GM18505 (cell line): Measurements from ENCODE around the gene MRPS18C.
"Not testable (repeated sequence)": the region's sequence is repeated elsewhere in the genome, so short reads cannot be mapped to it uniquely, and the experiment has no call there.

Experiments used
- ATAC-seq: cut with Tn5 transposase; IDR thresholded peaks from one replicate; pipeline ENCODE4 v1.9.1; 2021; ENCODE audit not compliant: unreplicated experiment
- POLR2A ChIP-seq: IDR thresholded peaks from 4 replicates; pipeline ENCODE4 v1.6.1; 2011; ENCODE audit warnings: borderline replicate concordance; ENCODE audit not compliant: insufficient read depth, insufficient read length; ENCODE audit errors: extremely low read depth

MRPS18C gene

DNA sequence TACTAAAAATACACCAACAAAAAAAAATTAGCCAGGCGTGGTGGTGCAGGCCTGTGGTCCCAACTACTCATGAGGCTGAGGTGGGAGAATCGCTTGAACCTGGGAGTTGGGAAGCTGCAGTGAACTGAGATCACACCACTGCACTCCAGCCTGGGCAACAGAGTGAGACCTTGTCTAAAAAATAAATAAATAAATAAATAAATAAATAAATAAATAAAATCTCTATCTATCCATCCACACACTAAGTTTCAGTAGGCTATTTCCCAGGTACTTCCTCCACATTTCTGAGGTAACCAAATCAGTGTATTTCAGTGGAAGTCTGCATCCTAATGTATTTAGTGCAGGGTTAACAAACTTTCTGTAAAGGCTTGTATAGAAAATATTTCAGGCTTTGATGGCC is 18.1 kb downstream of the MRPS18C start:
- no peak for ATAC-seq
- TF ChIP-seq POLR2A, result no peak

DNA sequence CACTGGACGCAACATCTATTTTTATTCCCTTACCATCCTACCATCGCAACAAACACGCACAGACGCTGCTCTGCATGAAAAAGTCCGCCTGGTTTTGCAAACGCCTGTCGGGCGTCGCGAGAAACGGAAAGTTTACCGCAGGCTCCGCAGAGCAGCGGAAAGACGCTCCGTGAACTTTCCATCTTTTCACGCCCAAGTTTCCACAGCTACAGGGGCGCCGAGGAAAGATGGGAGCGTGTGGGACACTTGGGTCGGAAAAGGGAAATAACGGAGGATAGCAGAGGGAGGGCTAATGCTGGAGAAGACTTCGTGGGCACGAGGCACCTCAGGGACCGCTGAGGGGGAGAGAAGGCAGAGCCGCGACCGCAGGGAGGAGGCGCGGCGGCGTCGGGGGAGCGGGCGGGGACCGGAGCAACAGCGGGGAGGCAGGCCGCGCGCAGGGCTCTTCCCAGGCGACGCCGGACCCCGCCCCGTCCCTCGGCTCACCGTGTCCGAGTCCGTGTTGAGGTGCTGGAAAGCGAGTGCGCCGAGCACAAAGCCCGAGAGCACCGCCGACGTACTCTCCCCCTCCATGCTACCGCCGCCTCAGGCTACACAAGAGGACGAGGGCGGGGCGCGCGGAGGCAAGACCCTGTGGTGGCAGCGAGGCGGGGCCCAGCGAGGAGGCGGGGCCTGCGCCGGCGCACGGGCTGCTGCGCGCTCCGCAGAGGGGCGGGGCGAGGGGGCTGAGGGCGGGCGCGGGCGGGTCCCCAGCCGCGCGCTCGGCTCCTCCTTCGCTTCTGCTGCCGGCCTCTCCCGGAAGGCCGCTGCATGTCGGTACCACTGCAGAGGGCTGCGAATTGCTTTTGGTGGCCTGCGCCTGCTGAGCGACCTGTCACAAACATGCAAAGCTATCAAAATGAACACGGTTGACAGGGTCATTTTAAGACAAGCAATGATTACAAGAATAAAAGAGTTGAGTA is 28.9 kb downstream of the MRPS18C start, which contains the start of gene ABRAXAS1:
ABRAXAS1 (minus strand) TSS at position 601 of the 962 bp plus-strand sequence; CDS start at position 573, 28 bp downstream.
- ATAC-seq, result peak; percentile 97
- peak; percentile 95 for TF ChIP-seq POLR2A

DNA sequence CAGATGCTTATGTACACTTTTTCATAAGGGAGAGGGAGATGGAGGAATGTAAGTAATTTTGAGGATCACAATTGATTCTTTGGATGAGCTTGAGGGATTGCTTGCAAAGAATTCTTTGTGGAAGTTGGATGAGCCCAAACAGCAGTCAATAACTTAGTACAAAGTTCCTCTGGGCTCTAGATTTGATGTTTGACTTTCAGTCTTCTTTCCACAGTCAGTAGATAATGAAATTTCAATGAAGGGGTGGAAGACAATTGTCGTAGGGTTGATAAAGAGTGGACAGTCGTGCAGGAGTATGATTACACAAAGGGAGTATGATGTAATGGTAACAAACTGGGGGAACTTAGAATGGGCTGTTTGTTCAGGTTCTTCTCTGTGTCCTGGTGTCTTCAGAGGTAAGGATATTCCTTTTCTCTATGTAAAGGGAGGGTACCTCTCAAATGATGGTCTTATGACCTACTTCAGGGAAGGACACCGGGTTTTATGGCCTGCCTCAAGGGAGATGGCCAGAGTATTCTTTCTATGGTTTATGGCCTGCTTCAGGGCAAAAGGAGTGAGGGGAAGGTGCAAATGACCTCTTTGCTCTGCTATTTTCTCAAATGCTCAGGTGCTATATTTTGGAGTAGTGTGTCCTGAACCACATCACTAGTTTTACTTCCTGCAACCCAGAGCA is 30.7 kb downstream of the MRPS18C start:
- ATAC-seq, result no peak
- TF ChIP-seq POLR2A, result no peak

DNA sequence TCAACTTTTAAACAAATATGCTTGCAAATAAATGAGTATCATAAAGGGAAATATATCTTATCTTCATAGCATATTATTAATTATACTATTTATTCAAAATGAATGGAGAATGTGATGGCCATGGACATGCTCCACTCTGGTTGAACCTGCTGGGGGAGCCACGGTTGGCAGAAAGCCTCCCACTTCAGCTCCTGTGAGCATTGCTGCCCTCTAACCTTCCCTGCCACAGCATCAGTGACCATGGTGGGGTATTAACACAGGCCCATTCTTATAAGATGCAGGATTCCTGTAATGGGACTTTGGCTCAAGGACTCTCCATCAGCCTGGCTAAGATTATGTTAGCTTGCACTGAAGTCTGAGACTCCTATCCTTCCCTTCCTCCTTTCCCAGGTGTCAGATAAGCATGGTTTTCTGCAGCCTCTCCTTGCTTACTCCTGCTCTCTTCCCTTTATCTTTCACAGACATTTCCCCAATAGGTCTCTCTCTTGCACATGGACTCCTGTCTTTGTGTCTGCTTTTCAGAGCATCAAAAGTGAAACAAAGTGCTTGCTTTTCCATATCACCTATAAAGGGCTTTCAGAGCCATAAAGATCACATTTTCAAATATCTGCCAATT is 34.0 kb downstream of the MRPS18C start:
- no peak for TF ChIP-seq POLR2A
- no peak for ATAC-seq

DNA sequence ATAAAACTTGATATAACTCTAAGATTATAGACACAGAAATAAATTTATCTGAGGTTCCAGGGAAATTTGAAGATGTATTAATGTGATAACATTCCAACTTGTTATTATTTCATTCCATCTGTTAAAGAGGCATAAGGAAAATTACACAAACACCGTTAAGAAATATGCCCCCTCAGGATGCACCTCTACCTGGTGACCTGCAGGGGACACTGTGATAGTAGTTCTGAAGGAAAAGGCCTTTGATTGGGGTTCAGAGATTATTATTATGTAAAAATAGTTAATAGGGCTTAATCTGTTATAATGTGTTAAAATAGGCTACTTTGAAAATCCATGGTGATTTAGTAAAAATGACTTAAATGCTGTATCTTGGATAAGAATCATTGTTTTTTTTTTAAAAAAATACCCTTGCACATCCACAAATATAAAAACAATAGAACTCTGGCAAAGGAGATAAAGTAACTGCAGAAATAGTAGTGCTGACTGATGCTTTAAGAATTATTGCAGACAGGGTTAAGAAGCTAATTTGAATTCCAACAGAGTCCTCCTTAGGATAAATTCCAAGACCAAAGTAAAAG is 35.1 kb downstream of the MRPS18C start:
- ATAC-seq, result peak; percentile 74
- no peak for TF ChIP-seq POLR2A

DNA sequence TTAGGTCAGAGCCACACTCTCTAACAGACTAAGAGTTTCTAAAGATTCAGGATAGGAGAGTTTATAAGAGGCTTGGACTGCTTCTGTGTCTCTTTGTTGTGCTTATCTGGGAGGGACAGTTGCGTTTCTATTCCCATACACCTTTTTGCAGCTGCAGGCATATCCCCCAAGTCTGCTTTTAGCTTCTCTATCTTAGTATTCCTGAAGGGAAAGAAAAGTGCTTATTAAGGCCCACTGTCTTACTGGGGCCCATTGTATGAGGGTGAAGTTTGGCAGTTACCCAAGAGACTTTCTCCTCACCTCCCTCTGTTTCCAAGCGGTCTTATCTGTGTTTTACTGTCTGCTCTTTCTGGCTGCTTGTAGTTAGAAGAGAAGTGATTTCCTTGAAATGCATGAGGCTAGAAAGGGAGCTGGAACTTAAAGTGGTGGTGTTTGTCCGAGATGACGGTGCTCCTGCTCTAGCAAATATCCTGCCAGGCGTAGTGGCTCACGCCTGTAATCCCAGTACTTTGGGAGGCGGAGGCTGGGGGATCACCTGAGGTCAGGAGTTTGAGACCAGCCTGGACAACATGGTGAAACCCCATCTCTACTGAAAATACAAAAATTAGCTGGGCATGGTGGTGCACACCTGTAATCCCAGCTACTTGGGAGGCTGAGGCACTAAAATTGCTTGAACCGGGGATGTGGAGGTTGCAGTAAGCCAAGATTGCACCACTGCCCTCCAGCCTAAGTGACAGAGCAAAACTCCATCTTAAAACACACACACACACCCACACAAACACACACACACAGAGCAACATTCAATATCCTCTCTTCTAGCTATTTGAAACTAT is 40.4 kb downstream of the MRPS18C start:
- not testable (repeated sequence) for ATAC-seq

DNA sequence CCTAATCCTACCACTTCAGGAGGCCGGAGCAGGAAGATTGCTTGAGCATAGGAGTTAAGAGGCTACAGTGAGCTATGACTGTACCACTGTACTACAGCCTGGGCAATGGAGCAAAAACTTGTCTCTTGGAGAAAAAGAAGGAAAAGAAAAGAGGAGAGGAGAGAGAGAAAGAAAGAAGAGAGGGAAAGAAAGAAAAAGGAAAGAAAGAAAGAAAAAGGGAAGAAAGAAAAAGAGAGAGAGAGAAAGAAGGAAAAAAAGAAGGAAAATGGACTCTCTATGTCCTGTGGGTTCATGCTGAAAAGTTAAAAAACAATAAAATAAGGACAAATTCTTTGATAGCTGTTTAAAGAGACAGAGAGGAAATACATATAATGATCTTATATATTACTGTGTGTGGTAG is 42.3 kb downstream of the MRPS18C start:
- TF ChIP-seq POLR2A, result no peak
- ATAC-seq, result no peak

DNA sequence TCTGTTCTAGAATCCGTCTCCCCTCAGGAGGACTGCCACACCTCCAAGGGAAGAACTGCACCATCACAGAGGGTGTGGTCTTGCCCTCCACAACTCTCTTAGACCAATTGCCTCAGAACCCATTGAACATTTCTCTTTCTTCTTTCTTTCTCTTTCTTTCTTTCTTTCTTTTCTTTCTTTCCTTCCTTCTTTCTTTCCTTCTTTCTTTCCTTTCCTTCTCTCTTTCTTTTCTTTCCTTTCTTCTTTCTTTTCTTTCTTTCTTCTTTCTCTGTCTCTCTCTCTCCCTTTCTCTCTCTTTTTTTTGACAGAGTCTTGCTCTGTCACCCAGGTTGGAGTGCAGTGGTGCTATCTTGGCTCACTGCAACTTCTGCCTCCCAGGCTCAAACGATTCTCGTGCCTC is 45.8 kb downstream of the MRPS18C start:
- ATAC-seq, result not testable (repeated sequence)

DNA sequence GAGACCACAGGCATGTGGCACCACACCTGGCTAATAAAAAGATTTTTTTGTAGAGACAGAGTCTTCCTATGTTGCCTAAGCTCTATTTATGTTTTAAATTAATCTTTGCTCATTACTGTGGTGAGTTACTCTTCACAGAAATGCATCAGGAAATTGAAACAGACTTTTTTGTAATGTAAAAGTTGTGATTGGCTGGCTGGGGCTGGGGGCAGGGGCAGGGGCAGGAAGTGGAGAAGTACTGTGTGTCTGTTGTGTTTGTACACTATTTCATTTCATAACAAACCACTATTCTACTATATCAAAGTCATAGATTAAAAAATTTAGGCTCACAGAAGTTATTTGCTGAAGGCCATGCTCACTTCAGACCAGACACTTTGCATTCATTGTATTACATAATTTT is 48.1 kb downstream of the MRPS18C start:
- ATAC-seq, result no peak

DNA sequence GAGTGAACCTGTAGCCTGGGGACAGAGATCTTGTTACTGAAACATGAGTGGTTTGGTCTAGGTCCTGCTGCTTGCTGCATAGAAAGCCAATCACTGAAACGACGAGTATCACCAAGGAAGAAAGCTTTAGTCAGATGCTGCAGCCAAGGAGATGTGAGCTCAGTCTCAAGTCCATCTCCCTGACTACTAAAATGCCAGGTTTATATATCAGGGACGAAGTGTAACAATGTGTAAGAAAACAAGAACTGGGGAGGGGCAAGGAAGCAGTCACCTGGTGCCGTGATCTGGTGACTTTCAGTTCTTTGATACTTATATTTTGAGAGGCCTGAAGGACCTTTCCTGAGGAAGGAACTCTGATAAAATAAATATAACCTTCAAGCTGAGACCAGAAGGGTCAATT is 48.6 kb downstream of the MRPS18C start:
- ATAC-seq, result no peak
- no peak for TF ChIP-seq POLR2A

More for the DNA sequence above, 48.1 kb downstream of the MRPS18C start:
- TF ChIP-seq POLR2A, result no peak

DNA sequence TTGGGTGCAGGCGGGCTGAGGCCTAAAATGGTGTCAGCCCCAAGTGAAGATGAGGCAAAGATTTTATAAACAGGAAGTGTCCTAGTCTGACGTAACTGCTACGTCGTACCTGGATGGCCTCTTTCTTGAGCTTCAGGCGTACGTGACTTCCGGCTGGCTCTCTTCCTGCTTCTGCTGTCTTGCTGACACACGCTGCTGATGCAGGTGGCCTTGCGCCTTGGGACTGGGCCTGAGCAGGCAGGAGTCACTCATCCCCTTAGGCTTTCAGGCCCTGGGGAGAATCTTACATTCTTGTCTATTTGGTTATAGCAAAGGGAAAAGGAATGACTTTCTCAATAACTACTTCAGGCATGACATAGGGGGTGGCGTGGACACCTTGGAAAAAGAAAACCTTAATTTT is 49.1 kb downstream of the MRPS18C start:
- no peak for ATAC-seq
- no peak for TF ChIP-seq POLR2A

DNA sequence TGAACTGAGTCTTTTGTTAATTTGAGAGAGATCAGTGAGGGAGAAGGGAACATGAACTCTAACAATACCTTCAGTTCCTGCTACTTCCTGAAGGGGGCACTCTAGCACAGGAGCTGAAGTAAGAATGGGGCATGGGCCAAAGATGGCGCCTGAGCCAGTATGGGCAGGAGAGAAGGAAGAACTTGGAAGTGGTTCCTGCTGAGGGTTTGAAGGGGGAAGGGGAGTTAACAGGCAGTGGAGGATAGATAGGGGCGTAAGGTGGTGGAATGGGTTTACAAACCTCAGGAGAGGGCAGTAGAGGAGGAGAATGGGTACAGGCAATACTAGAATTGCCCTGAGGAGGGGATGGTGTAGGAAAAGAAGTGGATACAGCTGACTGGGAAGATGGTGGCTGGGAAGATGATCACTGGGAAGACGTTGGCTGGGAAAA is 53.3 kb downstream of the MRPS18C start:
- not testable (repeated sequence) for ATAC-seq

DNA sequence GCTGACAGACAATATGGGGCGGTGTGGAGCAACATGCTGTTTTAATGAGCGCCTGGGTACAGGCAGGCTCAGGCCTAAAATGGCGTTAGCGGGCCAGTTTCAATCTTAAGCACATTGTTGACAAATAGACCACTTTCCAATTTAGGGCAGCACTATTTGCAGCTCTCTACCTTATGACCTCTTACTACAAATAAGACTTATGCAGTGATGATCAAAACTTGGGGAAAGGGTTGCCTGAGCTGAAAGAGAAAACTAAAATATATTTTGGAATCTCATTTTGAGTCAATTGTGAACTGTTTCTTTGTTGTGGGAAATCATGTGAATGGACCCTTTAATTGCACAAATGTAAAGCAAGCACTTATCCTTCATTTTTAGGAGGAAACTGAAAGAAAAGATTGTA is 54.6 kb downstream of the MRPS18C start:
- TF ChIP-seq POLR2A, result no peak
- ATAC-seq, result no peak
